Embryonic facial prominence (tissue), 1 donor: ENCODE measurements around the gene SMYD2.
A peak's percentile ranks its signal among the peaks of the same experiment; 100 is the strongest.

Experiments
- DNase-seq: peaks from one replicate; pipeline ENCODE4 v3.0.0-alpha.2; 2016; ENCODE audit errors: extremely low spot score

Gene SMYD2

DNA sequence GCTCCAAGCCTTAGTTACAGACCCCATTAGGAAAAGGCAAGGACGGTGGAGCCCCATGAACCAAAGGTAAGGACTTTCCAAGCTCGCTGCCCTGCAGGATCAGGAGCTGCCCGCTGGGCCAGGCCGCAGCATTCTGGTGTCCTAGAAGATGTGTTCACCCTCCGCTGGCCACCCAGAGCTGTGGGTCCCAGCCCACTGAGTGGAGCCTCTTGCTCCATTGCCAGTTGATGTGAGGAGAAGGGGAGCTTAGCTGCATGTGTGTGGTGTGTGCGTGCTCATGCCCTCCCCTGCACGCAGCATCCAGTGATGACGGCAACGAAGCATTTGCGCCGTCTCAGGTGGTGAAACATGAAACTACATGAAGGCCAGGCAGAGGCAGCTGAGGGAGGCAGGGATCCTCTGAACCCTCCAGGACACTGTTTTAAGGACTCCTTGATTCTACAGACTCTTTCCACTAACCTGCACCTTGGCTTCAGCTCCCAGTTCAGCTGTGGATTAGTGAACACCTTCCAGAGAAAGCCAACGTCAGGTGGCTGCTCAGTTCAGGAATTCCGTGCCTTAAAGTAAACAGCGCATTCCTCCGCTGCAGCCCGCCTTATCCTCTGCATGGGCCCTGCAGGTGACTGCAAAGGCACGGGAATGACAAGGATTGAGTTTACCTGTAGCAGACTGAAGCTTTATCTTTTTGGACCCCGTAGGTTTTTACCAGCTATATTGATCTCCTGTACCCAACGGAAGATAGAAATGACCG is 48.7 kb downstream of the SMYD2 start:
- DNase-seq = no peak

DNA sequence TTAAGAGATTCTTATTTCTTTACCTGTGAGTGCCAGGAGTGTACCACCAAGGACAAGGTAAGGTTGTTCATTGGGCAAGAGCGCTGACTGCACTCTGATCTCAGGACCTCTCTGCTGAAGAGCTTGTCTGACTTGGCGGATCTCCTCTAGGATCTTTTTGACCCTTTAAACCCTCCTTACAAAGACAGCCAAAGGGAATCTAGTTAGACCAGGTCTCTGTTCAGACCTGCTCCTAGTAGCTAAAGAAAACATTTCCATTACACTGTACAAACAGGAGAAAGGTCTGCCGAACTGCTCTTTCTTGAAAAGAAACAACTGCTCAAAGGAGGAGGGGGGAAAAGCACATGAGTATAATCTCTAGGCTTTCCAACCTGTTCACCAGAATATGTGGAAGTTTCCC is 49.3 kb downstream of the SMYD2 start:
- DNase-seq = no peak

DNA sequence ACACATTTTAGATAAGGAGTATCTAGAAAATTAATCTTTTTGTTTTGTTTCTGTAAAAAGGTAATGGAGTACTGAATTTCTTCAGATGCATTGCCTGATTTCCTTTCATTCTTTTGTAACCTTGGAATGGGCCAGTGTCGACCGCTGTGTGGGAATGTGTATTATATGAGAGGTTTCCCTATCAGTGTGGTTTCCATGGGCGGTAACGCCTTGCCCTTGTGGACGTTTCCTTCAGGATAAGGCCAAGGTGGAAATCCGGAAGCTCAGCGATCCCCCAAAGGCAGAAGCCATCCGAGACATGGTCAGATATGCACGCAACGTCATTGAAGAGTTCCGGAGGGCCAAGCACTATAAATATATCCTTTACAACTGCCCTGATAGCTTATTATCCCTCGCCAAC is 49.8 kb downstream of the SMYD2 start:
- DNase-seq = no peak

DNA sequence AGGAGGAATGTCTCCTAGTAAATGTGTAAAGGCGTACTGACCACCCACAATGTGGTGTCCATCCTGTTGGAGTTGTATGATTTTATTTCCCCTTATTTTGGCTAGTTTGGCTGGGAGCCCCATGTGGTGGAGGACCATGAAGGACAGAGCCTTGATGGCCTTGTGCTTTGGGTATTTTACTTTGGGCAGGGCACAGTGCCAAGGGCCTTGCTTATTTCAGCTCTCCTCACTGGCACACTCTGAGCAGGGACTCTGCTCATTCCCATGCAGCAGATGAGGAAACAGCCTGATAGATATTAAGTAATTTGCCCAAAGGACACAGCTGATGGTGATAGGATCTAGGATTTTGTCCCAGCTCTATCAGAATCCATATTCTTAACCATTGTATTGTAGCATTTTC is 50.2 kb downstream of the SMYD2 start:
- DNase-seq = no peak

GRCh38 chr1:214331827-214332423 is 51.0 kb downstream of the SMYD2 start:
- DNase-seq = no peak

DNA sequence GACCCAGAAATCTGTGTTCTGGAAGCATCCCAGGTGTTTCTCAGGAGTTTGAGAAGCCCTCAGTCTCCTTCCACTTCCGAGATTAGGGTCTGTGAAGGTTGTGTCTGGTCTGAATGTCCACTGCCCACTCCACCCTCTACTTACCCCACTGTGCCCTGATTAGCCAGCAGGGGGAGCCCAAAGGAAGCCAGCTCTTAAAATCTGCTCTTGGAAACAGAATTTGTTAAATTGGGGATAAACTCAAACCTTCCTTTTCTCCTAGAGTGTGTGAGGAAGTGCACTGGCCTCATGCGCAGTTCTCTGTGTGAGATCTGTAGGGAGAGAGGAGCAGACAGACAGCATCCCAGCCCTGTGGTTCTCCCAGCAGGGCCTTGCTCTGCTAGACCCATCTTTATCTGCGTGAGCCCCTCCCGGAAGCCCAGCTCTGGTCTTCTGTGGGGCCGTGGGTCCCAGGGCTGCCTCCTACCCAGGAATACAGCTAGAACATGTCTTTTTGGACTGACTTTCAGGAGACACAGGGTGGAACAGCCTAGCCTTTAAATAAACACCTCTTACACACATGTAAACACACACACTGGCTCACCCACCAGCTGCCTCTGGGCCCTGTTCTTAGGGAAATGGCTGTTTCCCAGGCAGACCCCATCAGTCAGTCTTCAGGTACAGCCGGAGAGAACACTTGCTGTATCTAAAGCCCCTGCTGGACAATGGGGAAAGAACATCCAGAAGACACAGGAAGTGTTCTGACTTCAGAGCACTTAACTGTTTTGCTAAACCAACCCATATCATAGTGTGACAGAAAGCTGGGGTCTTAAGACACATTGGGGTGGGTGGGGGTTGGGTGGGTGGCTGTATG is 52.2 kb downstream of the SMYD2 start:
- no peak for DNase-seq

- no peak for DNase-seq
Observed at GRCh38 chr1:214335567-214335966, 54.6 kb downstream of the SMYD2 start.

GRCh38 chr1:214337015-214337414 is 56.1 kb downstream of the SMYD2 start:
- DNase-seq = no peak

DNA sequence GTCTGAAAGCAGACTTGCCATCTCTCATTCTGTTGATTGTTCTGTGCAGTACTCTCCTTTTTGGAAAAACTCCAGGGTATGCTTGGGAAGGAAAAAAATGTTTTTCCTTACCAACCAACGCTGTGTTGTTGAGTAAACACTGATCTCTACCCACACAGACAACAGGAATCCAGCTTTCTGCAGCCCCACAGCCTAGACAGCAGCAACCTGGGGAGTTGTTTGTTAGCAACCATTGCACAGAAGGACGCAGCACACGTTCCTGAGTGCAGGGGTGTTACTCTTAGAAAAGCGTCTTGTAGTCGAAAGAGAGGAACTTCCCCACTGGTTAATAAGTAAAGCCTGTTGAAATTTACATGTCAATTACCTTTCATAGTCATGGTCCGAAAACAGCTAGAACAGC is 56.6 kb downstream of the SMYD2 start:
- peak; percentile 56 for DNase-seq

DNA sequence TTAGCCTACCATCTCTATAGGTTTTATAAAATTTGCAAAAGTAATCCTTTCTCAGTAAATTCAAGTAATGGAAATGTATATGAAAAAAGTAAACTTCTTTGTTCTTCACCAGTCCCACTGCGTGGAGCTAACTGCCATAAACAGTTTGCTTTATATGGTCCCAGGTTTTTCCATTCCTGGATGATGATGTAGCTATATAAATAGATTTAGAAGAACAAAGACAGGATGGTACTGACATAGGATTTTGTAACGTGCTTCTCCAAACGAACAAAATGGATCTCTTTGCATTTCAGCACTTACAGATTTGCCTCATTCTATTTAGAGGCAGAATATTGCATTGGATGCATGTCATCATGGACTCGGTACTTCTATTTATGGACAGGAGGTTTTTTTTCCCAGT is 57.3 kb downstream of the SMYD2 start:
- DNase-seq = no peak

DNA sequence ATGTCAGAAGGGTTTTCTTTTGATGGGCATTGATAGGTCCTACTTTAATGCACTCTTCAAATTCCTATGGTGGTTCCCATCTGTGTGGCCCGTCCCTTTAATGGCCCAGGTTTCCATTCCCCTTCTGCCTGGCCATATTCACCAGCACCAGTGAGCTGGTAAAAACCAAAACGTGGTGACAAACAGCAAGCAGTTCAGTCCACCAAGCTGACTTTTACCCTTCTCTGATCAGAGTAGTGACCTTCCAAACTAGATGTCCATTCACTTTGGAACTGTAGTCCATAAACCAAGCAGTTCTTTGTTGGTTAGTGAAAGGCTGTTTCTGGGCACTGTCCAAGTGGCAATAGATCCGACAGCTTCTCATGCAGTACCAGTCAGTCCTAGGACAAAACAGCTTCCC is 60.5 kb downstream of the SMYD2 start:
- DNase-seq = no peak

DNA sequence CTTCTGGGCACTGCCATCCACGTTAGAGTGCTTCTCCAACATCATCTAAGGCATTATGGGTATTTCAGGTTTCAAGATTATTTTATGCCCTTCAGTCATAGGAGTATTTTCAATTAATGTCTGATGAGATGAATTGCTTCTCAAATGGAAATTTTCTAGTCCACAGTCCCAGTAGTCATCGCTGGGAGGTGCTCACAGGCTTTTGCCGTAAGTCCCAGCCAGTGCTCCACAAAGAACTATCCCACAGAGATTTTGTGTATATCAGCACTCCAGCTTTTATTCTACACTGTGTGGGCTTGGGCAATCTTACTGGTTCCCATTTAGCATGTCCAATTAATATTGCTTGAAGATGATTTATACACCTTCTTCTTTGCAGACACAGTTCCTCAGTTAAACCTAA is 61.0 kb downstream of the SMYD2 start:
- no peak for DNase-seq

- no peak for DNase-seq
Observed at GRCh38 chr1:214342525-214342924, 61.6 kb downstream of the SMYD2 start.

GRCh38 chr1:214344897-214345296 is 63.9 kb downstream of the SMYD2 start:
- no peak for DNase-seq

DNA sequence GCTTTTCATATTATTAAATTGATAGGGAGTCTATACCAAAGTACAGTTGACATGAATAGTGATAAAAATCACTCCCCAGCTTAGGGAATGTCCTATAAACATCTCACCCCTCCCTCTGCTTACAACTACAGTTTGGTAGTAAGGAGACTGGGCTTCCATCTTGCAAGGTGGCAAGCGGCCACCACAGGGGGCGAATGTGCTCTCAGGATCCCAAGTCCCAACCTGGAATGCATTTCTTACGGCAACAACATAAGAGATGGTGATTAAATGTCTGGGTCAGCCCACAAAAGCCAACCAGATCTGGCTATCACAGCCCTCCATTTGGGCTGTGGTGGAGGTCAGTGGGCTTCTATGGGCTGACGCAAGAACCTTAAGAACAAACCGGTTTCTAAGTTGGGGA is 68.0 kb downstream of the SMYD2 start:
- no peak for DNase-seq

GRCh38 chr1:214349781-214350180 is 68.8 kb downstream of the SMYD2 start:
- DNase-seq = no peak

DNA sequence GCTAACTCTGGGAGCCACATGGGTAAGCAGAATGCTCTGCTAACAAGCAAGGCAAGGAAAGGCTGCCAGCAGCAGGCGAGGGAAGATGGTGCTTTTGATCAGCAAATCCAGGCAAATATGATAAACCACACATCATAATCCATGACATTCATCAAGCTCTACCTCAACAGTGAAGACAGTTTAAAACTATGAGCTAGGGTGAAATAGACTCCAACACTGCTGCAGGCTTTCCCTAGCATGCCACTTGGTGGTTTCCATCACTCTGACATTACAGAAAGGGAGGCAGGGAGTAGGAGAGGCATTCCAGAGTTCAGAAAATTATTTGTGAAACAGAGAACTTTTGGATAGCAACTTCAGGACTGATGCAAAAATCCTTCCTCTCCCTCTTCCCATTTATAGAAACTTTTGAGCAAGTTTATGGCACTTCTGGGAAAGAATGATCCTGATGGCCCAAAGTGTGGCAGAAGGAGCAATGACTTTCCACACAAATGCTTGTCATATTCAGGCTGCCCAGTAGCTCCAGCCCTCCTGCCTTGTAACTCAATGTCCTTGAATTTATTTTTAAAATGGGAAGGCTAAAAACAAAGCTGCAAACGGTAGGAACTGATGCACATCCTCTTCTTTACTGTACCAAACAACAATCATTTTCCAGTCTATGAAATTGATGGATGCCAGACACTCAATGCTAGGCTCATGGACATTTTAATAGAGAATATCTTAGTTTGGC is 70.8 kb downstream of the SMYD2 start:
- no peak for DNase-seq

- no peak for DNase-seq
Observed at GRCh38 chr1:214352838-214353237, 71.9 kb downstream of the SMYD2 start.

- DNase-seq = no peak
Observed at GRCh38 chr1:214354440-214355148, 73.6 kb downstream of the SMYD2 start.

- no peak for DNase-seq
Observed at GRCh38 chr1:214360116-214360515, 79.2 kb downstream of the SMYD2 start.

GRCh38 chr1:214360525-214361164 is 79.7 kb downstream of the SMYD2 start:
- no peak for DNase-seq
